Measurements from ENCODE around the gene HAAO. TPM values are rescaled to one million over a fixed set of nuclear protein-coding genes. Genes with fewer than 3 reads are reported as not detected.

The HAAO gene
- total and polyA plus RNA-seq, 11 donors = 1.3 to 10.6 (median 2.2) TPM

- no peak overlapping the region for H3K27ac ChIP-seq
- H3K36me3 ChIP-seq = peaks cover 0 to 4% (median 0%) of the 10 kb centered on the region in 9 donors
- WGBS, 4 donors = 62 to 86% (median 74%) methylated on average over 9 of the region's 9 CpGs
- H3K9me3 ChIP-seq = no peaks in the 10 kb centered on the region
- DNase-seq (no peak), ATAC-seq (no peak)
- TF ChIP-seq, protein P1, sequence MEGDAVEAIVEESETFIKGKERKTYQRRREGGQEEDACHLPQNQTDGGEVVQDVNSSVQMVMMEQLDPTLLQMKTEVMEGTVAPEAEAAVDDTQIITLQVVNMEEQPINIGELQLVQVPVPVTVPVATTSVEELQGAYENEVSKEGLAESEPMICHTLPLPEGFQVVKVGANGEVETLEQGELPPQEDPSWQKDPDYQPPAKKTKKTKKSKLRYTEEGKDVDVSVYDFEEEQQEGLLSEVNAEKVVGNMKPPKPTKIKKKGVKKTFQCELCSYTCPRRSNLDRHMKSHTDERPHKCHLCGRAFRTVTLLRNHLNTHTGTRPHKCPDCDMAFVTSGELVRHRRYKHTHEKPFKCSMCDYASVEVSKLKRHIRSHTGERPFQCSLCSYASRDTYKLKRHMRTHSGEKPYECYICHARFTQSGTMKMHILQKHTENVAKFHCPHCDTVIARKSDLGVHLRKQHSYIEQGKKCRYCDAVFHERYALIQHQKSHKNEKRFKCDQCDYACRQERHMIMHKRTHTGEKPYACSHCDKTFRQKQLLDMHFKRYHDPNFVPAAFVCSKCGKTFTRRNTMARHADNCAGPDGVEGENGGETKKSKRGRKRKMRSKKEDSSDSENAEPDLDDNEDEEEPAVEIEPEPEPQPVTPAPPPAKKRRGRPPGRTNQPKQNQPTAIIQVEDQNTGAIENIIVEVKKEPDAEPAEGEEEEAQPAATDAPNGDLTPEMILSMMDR (IDR thresholded peaks at IDR 0.05) = no peak
- TF ChIP-seq POLR2A (IDR thresholded peaks at IDR 0.05) = no peak
- intact Hi-C loops (cut with DNase I) = no loop called here
- H3K4me3 ChIP-seq = no peak overlapping the region
- peaks cover 0 to 6% (median 0%) of the 10 kb centered on the region in 9 donors for H3K27me3 ChIP-seq
- H3K4me1 ChIP-seq = peaks cover 0 to 27% (median 13%) of the 10 kb centered on the region in 12 donors
These were observed 3.9 kb downstream of the HAAO start for GRCh38 chr2:42788478-42788793.

GRCh38 chr2:42787788-42788477 lies 4.5 kb downstream of the HAAO start:
- intact Hi-C loops (cut with DNase I) = no loop called here
- Histone ChIP-seq H3K4me3 (no peak overlapping the region), H3K27ac (no peak overlapping the region), H3K4me1 (peaks cover 0 to 23% (median 11%) of the 10 kb centered on the region in 12 donors), H3K36me3 (peaks cover 0 to 8% (median 0%) of the 10 kb centered on the region in 9 donors), H3K27me3 (peaks cover 0 to 6% (median 0%) of the 10 kb centered on the region in 9 donors), H3K9me3 (no peaks in the 10 kb centered on the region)
- no peak for TF ChIP-seq POLR2A (IDR thresholded peaks at IDR 0.05)
- TF ChIP-seq, protein P1 (IDR thresholded peaks at IDR 0.05) = no peak
- ATAC-seq = no peak
- no peak for DNase-seq
- 81 to 95% (median 86%) methylated on average over 9 to 12 of the region's 12 CpGs for WGBS, 4 donors

- Histone ChIP-seq H3K27me3 (peaks cover 0 to 6% (median 0%) of the 10 kb centered on the region in 9 donors), H3K4me1 (peaks cover 0 to 20% (median 9%) of the 10 kb centered on the region in 12 donors), H3K36me3 (peaks cover 0 to 14% (median 0%) of the 10 kb centered on the region in 9 donors), H3K9me3 (no peaks in the 10 kb centered on the region), H3K27ac (no peak overlapping the region), H3K4me3 (no peak overlapping the region)
- DNase-seq = no peak
- ATAC-seq = no peak
- intact Hi-C loops (cut with DNase I) = no loop called here
- TF ChIP-seq POLR2A (IDR thresholded peaks at IDR 0.05) = no peak
- TF ChIP-seq, protein P1 (IDR thresholded peaks at IDR 0.05) = no peak
- 89 to 100% (median 97%) methylated on average over 3 of the region's 3 CpGs for WGBS, 4 donors
These were observed 5.0 kb downstream of the HAAO start for GRCh38 chr2:42787424-42787787.

GRCh38 chr2:42786561-42787345 lies 5.6 kb downstream of the HAAO start:
- Histone ChIP-seq H3K4me3 (no peak overlapping the region), H3K27me3 (peaks cover 0 to 6% (median 0%) of the 10 kb centered on the region in 9 donors), H3K36me3 (peaks cover 0 to 20% (median 3%) of the 10 kb centered on the region in 9 donors), H3K4me1 (peaks cover 0 to 18% (median 4%) of the 10 kb centered on the region in 12 donors), H3K9me3 (no peaks in the 10 kb centered on the region), H3K27ac (no peak overlapping the region)
- no peak for TF ChIP-seq POLR2A (IDR thresholded peaks at IDR 0.05)
- TF ChIP-seq, protein P1 (IDR thresholded peaks at IDR 0.05) = no peak
- intact Hi-C loops (cut with DNase I) = no loop called here
- 83 to 91% (median 90%) methylated on average over 15 of the region's 15 CpGs for WGBS, 4 donors
- ATAC-seq = peak in 1 of 4 donors; percentile 17
- DNase-seq = no peak
